ENCODE results near the gene FAM131B. TPM values are rescaled to one million over a fixed set of nuclear protein-coding genes. Genes with fewer than 3 reads are reported as not detected.

The FAM131B gene
- total and polyA plus RNA-seq, 9 donors = 0.29 to 0.99 (median 0.79) TPM

DNA sequence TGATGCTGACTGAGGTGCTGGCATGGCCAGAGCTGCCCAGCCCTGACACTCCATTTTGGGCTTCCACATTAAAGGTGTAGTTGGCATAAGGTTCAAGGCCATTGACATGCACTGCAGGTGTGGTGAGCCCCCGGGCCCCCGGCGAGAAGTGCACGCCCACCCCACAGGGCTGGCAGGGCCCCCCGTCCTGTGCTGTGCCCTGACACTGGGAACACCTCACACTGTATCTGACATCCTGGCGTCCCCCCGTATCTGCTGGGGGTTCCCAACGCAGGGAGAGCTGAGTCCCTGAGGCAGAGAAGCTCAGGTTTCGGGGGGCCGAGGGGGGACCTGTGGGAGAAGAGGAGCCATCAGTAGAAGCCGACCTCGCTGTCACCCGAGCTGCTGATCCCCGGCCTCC lies 36.1 kb upstream of the FAM131B start:
- Histone ChIP-seq H3K9me3 (no peaks in the 10 kb centered on the region), H3K4me3 (no peak overlapping the region), H3K27ac (no peak overlapping the region), H3K36me3 (no peaks in the 10 kb centered on the region), H3K27me3 (no peaks in the 10 kb centered on the region), H3K4me1 (ENCODE audit: insufficient read depth) (no peaks in the 10 kb centered on the region)
- TF ChIP-seq EP300 (IDR thresholded peaks at IDR 0.05) (no peak), CTCF (IDR thresholded peaks at IDR 0.05) (no peak), POLR2A (IDR thresholded peaks at IDR 0.05) (no peak)
- intact Hi-C loops (cut with DNase I) = no loop called here
- DNase-seq = no peak
- 90 to 93% (median 91%) methylated on average over 14 of the region's 14 CpGs for WGBS, 3 donors

DNA sequence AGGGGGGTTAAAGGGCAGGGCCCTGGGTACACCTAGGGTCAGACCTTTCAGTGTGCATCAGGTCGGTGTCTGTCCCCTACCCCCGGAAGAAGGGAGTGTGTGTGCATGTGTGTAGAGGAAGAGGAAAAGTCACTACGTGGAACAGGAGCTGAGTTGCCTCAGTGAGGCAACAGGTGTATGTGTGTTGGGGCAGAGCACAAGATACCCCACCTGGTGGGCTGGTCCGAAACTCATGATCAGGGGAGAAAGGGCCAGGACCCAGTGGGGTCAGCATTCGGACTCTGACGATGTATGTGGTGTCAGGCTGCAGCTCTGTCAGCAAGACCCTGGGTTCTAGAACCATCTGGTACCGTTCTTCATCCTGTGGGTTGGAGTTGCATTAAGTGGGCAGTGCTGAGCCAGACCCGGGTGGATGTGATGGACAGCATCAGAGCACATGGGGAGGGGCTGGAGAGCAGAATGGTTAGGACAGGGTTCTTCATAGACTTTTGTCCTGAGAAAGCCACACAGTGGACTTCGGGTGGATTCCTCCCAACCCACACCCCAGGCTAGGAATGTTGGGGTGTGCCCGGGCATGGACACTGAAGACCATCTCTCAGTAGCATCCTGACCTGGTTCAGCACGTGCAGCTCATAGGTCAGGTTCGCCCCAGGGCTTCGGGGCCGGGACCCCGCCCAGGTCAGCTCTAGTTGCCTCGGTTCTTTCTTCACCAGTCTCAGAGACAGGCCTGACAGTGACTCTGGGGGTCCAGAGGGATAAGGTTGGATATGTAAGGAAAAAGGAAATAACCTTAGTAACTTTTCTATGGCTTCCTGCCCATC lies 35.4 kb upstream of the FAM131B start:
- Histone ChIP-seq H3K4me3 (no peak overlapping the region), H3K9me3 (no peaks in the 10 kb centered on the region), H3K4me1 (ENCODE audit: insufficient read depth) (peaks cover under 1% of the 10 kb centered on the region), H3K36me3 (no peaks in the 10 kb centered on the region), H3K27ac (no peak overlapping the region), H3K27me3 (no peaks in the 10 kb centered on the region)
- 85 to 88% (median 86%) methylated on average over 16 of the region's 16 CpGs for WGBS, 3 donors
- TF ChIP-seq EP300 (IDR thresholded peaks at IDR 0.05) = no peak
- TF ChIP-seq POLR2A (IDR thresholded peaks at IDR 0.05) = no peak
- TF ChIP-seq CTCF (IDR thresholded peaks at IDR 0.05) = no peak
- intact Hi-C loops (cut with DNase I) = no loop called here
- DNase-seq = no peak

GRCh38 chr7:143396625-143397556 lies 34.4 kb upstream of the FAM131B start:
- Histone ChIP-seq H3K4me1 (ENCODE audit: insufficient read depth) (peaks cover 9% of the 10 kb centered on the region), H3K36me3 (no peaks in the 10 kb centered on the region), H3K9me3 (no peaks in the 10 kb centered on the region), H3K27ac (no peak overlapping the region), H3K27me3 (no peaks in the 10 kb centered on the region), H3K4me3 (no peak overlapping the region)
- intact Hi-C loops (cut with DNase I) = no loop called here
- WGBS, 3 donors = 88 to 93% (median 88%) methylated on average over 28 of the region's 28 CpGs
- DNase-seq = no peak
- no peak for TF ChIP-seq CTCF (IDR thresholded peaks at IDR 0.05)
- TF ChIP-seq POLR2A (IDR thresholded peaks at IDR 0.05) = no peak
- no peak for TF ChIP-seq EP300 (IDR thresholded peaks at IDR 0.05)

- Histone ChIP-seq H3K27ac (no peak overlapping the region), H3K36me3 (no peaks in the 10 kb centered on the region), H3K4me3 (no peak overlapping the region), H3K27me3 (no peaks in the 10 kb centered on the region), H3K9me3 (no peaks in the 10 kb centered on the region), H3K4me1 (ENCODE audit: insufficient read depth) (peaks cover 16% of the 10 kb centered on the region)
- intact Hi-C loops (cut with DNase I) = no loop called here
- 82 to 85% (median 83%) methylated on average over 7 of the region's 7 CpGs for WGBS, 3 donors
- TF ChIP-seq POLR2A (IDR thresholded peaks at IDR 0.05) (no peak), EP300 (IDR thresholded peaks at IDR 0.05) (no peak), CTCF (IDR thresholded peaks at IDR 0.05) (no peak)
- no peak for DNase-seq
Observed at GRCh38 chr7:143396182-143396581, 33.7 kb upstream of the FAM131B start.

Measured in ovary (tissue), 9 donors.